Heart left ventricle (tissue), 13 donors: Measurements from ENCODE around the gene TNP2.

ENCODE experiments used
- POLR2A ChIP-seq, 2 donors: fragments of 450-650 bp; IDR thresholded peaks; one replicate each; pipeline ENCODE4 v1.6.1; 2017; ENCODE audit warnings: antibody characterized with exemption in 2 of 2, mild to moderate bottlenecking in 2 of 2, moderate library complexity in 2 of 2
- TF ChIP-seq, protein P1 (sequence below), 12 donors: fragments of 200-600 bp; sonication (generic) in 4 of 12; IDR thresholded peaks; one replicate each; pipeline versions ENCODE4 v1.5.0 to v1.8.0; 2018 to 2022; ENCODE audit warnings: antibody characterized with exemption in 12 of 12, mild to moderate bottlenecking in 5 of 12
- donor health status: ischemic (EF 13 %, LVEDD 7.1; RV severe dilation, severe dysfunction).
- donor health status: DM: no; HTN: yes; CAD: no.
- donor health status: DM: no; HTN: no; CAD: no.
- donor health status: ischemic (EF 25% LVEDD 6.9; RV normal size, moderate dysfunction).
- donor health status: ischemic (EF 25% LVEDD 5.7; RV mildly dilated, moderate dysfunction).
- donor health status: ischemic (EF 35%, LVEDD 5.7; RV mildly dilated, moderate dysfunction).
- donor health status: nonischemic (EF 11% LVEDD 7.7; RV severe dilation, severe dysfunction).
- donor health status: DM: yes; HTN: yes; CAD: no.
- donor health status: PGD.
- donor health status: ischemic (EF 29% LVEDD 5.4; RV normal size, mild dysfunction).
- donor health status: nonischemic (EF 23%, LVEDD 6.1; RV moderate dilation, normal function).

- TF ChIP-seq, protein P1, sequence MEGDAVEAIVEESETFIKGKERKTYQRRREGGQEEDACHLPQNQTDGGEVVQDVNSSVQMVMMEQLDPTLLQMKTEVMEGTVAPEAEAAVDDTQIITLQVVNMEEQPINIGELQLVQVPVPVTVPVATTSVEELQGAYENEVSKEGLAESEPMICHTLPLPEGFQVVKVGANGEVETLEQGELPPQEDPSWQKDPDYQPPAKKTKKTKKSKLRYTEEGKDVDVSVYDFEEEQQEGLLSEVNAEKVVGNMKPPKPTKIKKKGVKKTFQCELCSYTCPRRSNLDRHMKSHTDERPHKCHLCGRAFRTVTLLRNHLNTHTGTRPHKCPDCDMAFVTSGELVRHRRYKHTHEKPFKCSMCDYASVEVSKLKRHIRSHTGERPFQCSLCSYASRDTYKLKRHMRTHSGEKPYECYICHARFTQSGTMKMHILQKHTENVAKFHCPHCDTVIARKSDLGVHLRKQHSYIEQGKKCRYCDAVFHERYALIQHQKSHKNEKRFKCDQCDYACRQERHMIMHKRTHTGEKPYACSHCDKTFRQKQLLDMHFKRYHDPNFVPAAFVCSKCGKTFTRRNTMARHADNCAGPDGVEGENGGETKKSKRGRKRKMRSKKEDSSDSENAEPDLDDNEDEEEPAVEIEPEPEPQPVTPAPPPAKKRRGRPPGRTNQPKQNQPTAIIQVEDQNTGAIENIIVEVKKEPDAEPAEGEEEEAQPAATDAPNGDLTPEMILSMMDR (IDR thresholded peaks at IDR 0.05): no peak
- no peak for TF ChIP-seq POLR2A (IDR thresholded peaks at IDR 0.05)
Measured at GRCh38 chr16:11241480-11242204, 27.5 kb downstream of the TNP2 start.
